ENCODE measurements around the gene CEP128.

The CEP128 gene

DNA sequence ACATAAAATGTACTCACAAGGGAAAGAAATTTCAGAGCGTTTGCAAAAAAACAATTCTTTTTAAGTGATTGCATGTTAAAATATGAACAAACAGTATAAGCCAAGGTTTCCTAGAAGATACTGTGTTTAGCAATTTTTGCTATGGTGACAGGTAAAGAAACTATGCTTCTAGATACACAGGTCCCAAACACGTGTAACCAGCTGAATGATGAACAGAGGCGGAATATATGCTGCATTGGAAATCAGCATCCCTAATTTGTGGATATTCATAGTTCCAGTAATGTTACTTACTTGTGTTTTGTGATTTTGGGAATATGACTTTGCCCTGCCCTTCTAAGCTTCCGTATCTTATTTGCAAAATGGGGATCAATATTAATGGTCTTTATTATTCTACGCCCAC lies 403.9 kb downstream of the CEP128 start:
- no peak for DNase-seq

DNA sequence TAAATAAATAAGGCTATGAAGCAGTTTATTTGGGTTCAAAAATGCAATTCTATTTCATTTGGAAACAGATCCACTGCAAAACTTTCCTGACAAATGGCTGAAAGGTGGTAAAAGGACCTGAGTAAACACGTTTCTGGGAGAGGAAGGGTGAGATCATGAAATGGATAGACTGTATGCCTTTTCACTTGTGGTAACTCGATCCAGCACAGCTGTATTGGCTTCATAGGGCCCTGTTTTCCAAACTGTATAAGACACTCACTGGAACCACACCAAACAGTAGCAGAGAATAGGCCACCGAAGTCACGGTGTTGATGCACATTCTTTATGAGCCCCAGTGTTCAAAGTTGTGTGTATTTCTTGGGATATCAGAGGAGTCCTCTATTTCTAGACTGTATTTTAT lies 405.1 kb downstream of the CEP128 start:
- no peak for DNase-seq

DNA sequence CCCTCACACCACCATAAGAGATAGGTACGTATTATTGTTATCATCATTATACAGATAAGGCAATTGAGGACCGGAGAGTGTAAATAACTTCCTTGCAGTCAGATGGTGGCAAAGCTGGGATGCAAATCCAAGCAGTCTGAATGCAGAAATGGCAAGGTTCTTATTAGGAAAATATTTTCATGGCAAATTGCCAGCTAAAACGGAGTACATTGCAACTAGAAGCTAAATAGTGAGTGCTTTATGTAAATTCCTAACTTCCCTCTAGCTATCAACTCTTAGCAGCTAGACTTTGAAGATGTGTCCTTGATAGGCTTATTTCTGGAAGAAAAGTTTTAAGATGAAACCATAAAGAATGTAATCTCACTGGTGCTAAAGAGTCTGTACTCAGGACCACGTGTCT lies 406.4 kb downstream of the CEP128 start:
- DNase-seq: no peak

DNA sequence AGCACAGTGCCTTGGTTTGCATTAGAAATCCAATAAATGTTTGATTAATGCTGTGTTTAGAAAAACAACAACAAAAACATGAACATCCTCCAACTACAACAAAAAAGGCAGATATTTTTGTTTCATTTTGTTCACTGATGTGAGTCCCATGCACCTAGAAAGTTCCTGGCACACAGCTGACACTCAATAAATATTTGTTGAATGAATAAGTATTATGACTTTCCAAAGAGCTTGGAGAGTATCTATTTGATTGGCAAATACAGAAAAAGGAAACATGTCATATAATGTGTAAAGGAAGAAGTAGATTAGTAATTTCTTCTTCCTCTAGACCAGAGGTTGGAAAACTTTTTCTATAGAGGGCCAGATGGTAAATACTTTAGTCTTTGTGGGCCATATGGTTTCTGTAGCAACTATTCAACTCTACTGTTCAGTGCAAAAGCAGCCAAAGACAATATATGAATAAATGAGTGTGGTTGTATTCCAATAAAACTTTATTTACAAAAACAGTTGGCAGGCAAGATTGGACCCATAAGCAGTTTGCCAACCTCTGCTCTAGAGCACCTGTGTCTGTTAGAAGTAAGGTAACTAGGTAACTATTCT lies 417.9 kb downstream of the CEP128 start:
- no peak for DNase-seq

DNA sequence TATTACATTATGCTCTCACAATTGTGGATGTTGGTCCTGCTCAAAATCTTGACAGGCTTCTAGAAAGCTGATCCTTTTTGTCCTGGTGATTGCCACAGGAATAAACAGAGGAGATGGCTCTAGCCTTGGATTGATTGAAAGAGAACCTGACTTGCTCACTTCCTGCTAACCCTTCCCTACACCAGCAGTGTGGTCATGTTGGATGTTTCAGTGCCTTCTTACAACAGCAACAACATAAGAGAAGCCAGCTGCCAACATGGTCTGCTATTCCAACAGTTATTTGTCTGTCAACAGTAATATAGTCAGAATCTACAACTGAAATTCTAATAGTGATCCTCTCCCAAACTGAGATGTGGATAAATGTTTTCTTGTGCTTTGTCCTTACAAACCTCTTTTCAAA lies 418.6 kb downstream of the CEP128 start:
- DNase-seq: no peak

DNA sequence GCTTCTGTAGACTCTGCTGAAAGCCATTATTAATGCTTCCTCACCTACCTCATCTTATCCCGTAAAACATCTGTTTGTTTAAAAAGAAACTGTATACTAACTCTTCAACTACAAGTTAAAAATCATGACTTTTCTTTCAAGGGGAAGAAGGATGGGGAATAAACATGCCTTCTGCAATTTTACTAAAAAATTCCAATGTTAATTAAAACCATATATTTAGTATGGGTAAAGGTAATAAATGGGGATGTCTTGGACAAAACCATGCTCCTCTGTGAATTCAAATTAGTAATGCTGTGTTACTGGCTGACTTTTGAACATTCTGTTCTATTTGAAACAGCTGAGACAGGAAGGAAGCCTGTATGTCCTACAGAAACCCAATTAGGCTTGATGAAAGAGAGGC lies 419.1 kb downstream of the CEP128 start:
- no peak for DNase-seq

DNA sequence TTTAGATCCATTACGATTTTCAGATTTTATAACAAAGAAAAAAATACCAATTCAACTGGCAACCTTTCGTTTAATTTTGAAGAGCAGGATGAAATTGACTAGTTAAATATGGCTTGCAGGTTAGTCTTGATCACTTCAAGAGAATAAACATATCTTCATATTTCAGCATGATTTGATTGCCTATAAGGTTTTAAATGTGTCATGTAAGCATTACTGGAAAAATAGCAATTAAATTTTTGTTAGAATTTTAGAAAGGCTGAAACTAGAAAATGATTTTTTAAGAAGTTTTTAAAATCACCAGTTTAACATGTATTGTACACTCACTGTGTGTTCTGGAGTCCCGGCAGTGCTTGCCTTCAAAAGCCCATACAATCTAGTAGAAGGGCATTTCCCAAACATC lies 420.1 kb downstream of the CEP128 start:
- no peak for DNase-seq

DNA sequence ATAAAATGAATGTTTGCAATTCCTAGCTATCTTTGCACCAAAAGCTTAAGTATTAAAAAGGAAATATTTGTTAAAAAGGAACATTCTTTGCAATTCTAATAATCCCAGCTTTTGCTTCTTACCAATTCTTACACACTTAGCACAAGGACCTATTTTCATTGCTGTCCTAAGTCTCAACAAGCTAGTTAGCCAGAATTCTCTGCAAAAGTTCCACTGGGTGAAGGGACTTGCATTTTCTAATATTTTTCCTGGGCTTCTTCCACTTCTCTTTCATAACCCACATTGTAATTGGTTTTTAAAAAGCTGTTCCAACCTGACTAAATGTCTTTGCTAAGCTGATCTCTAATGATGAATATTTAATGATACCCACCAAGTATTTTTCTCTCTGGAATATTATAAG lies 422.5 kb downstream of the CEP128 start:
- DNase-seq: no peak

DNA sequence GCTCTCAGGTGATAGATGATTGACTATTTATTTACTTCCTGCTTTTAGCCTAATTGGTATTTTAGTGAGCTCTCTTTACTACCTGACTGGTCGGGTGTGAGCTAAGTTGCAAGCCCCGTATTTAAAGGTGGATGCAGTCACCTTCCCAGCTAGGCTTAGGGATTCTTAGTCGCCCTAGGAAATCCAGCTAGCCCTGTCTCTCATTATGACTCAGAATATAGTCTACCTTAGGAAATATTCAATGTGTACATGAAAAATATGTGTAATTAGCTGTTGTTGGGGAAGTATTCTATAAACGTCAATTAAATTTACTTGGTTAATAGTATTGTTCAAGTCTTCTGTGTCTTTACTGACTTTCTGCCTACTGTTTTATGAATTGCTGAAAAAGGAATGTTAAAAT lies 423.4 kb downstream of the CEP128 start:
- DNase-seq: no peak

DNA sequence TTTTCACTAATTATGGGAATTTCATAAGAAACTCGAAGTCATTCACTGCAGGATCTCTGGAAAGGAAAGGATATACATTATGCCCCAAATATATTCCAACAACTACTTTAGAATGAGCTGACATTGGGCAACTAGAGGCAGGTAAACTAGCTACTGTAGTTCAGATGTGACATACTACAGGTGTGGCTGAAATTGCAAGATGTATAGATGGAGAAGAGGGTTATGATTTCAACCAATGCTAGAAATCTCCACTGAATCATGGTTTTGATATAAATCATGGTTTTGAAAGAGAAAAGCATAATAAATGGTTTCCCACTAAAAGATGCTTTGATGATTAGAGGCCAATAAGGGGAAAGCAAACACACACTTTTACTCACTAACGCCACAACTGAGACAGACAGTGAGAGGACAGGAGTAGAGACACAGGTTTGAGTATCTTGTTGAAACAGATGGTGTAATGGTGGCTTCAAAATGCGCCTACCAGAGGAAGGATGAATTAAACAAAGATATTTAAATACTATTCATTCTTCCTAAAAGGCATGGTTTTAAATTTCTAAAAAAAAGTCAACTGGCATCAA lies 434.2 kb downstream of the CEP128 start:
- no peak for DNase-seq

DNA sequence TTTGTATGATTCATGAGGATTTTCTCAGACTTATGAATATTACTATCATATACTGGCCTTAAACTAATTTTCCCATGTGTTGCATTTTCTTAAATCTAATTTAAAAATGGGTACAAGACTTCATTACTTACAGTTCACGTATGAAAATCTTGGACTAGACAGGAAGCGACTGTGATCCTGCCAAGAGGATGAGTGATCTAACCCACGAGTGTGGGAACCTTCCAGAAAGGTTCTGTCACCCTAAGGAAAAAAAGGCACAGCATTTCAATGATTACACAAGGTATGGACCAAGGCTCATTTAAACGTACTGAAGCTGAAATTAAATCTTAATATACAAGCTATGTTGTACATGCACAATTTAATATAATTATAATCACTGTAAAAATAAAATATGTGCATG lies 436.8 kb downstream of the CEP128 start:
- DNase-seq: no peak

DNA sequence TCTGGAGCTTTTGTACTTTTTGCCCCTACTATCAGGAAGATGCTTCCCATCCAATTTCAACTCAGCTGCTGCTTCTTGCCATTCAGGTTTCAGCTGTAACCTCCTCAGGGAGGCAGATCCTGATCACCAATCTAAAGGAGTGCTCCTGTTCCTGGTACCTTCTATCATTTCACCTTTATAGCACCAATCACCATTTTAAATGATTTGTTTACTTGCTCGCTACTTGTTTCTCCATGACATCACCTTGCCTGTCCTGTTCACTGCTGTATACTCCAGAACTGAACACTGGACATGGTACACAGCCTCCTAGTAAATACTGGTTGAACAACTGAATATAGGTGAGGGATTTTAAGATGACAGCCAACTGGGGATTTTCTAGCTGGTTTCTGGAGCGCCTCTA lies 443.0 kb downstream of the CEP128 start:
- no peak for DNase-seq

DNA sequence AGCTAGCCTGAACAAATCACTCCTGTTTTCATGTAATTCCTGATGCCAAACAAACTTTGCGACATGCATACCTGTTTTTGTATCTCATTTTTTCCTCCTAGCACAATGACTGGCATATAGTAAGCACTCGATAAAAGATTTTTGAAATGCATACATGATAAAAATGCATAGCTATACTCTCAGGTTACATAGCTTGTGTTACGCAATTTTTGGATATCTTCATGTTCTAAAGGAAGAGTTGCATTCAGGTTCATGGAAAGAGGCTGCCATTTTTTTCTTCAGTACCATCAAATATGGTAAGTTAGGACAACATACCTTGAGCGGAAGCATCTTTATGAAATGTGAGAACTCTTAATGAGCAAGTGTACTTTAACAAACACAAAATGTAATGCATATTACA lies 445.4 kb downstream of the CEP128 start:
- no peak for DNase-seq

DNA sequence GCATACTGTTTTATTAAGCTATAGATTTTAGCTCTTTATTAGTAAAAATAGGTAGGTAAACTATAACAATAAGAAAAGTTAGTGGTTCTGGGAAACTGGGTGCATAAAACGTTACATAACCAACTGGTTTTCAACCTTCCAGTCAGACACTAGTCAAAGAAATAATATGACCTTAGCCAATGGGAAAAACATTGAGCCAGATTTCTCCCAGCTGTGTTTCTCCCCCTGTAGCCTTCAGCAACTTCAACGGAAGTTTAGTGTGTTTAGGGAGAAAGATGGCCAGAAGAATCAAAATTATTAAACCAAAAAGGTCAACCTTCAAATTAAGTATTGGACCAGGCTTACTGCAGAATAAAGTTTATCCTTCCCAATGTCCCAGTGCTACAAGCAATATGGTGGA lies 446.8 kb downstream of the CEP128 start:
- DNase-seq: no peak

DNA sequence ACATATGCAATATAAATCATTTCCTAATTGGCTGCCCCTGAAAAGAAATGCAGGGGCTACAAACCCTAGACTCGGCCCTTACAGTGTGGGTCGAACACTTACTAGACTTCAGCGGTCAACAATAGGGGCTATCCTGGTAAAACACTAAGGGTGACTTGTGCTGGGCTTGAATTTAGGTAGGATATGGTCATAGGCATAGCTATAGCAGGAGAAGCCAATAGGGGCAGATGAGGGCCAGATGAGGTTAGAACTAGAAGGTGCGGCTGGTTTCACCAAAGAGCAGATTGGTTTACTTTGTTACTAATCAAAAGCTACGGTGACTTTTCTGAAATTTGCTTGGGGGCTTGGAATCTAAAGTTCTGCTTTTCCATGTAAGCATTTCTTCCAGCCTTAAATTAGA lies 447.9 kb downstream of the CEP128 start:
- DNase-seq: no peak

DNA sequence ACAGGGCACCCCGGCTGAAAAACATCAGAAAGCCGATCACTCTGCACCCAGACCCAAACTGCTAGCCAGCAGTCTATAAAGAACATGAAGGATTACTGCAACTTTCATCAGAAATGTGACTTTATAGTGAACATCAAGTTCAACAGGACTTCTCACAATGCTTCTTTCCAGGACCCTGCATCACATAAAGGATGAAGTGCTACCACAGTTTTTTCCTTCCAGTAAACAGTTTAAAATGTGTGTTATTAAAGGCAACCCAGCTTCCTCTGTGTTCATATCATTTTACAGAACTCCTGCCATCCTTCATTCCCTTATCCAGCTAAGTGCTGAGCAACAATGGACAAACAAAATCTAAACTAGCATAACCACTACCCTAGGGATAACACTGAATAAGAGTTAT lies 449.9 kb downstream of the CEP128 start:
- DNase-seq: no peak

DNA sequence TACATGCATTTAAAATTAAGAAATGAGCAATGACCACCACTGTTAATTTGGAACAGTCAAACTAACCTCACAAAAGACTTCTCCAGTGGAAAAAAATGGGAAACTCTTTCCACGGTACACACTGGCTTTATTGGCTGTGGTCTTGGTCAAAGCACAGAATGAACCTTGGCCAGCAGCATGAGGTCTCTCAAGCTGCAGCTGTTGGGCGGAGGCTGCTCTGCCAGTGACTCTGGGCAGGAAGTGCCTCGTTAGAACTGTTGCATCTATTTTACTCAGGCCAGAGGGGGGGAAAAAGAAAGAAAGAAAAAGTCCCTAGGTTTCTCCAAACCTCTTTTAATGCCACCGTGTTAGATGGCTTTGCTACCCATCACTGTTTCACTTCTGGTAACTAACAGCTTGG lies 450.4 kb downstream of the CEP128 start:
- no peak for DNase-seq

DNA sequence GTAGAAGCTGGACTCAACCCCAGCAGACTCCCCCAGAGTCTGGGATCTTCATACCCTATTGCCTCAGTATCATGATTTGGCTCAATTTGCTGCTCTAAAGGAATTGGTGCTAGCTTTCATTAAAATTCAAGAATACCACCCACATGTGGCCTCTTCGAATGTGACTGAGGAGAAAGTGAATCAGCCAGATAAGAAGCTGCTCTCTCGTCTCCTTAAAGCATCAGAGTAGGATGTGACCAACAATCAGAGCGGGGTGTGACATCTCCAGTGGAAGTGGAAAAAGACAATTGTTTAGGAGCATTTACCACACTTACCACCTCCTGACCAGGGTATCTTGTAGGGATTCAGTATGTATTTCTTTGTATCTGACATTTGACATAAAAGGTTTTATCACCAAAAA lies 452.0 kb downstream of the CEP128 start:
- no peak for DNase-seq

DNA sequence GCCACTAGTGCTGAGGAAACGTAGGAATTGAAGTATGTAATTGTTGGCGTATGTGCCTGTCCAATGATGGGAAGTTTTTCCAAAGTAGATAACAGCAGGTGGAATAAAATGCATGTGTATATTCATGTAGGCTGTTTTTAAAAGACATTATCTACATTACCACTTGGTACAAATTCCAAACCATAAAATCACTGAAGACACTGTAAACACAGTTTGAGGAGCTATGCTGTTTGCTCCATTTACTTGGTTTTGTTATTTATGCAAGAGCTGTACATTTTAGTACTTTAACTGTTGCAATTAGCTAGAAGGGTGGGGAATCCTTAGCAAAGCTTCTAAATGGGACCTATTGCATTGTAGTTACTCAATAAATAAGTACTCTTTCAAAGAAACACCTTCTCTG lies 455.8 kb downstream of the CEP128 start:
- no peak for DNase-seq

DNA sequence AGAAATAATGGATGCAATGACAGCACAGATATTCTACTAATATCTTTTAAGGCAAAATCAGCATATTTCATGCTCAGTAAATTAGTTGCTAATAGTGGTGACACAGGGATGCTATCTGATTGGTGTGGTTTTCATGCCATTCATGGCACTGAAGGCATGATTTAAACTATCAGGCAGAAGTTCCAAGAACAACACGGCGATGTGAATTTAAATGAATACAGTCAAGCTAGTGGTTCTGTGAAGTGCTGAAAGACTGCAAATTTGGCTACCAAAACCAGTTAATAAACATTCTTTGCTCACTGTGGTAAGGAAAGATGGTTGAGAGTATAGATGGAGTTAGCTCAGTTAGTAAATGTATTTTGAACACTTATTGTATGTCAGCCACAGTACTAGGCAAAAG lies 458.2 kb downstream of the CEP128 start:
- DNase-seq: no peak

DNA sequence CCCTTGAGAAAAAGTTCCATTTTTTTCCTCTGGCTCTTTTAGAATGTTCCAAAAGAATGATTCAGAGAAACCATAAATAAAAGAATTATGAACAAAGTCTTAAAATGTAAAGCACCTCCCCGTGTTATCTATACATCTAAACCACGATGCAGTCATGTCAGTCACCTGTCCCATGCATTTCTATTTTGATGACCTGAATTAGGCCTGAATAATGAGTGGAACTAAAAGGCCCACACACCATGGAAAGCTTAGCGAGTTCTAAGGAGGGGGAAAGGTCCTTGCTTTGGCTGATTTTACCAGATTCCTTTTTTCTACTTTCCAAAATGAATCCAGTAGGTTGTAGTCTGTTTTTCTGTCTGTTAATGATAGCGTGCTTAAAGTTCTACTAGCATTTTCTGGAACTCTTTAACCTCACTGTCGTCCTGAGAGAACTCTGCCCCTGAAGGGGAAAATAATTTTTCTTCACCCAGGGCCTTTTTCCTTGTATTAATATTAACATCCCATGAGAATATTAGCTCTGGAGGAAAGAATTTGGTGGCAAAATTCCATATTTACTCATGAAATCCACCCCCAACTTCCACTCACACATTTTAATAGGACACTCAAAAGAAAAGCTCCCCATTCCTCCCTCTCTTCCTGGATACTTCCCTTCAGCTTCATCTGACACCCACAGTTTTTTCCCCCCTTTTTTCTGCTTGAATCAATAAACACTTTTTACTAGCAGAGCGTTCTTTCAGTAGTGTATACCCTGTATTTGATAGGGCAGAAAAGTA lies 464.0 kb downstream of the CEP128 start:
- no peak for DNase-seq

DNA sequence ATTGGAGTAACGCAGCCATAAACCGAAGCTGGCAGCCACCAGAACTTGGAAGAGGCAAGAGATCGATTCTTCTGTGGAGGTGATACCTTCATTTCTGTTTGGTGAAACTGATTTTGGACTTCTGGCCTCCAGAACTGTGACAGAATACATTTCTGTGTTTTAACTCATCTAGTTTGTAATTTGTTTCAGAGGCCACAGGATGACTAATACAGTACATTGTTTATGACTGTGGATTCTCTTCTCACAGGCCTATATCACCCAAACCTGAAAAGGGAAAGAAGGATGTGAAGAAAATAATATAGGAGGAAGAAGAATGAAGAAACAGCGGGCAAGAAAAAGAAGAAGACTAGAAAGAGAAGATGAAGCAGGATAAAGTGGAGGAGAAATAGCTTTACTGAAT lies 466.5 kb downstream of the CEP128 start:
- DNase-seq: no peak

DNA sequence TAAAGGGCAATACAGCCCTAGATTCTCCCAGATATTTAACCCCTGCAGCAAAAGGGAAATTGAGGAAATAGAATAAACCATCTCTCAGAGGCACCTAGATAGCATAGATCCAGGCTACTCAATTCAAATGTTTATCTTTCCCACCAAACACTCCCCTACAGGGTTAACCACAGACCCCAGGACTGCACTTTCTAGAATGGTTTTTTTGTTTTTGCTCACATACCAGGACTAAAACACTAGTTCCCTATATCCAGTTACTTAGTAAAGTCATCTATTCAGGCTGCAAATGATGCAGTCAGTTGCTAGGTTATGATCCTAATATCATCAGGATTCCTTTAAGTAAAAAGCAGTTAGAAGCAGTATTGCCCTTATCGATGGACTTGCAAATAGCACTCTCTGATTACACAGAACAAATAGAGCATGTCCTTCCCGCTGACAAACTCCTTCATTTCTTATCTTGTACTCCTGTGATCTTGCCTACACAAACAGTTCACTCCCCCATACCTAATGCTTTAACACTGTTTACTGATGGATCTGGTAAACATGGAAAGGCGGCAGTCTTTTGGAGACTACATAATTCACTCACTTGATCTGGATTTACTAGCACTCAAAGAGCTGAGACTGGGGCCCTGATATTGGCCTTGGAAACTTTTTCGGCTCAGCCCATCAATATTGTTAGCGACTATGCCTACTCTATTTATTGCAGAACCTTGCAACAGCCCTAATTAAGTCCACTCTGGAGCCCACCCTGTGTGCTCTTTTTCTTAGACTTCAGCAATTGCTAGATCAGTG lies 473.0 kb downstream of the CEP128 start:
- no peak for DNase-seq
